GM19372 (cell line): Measurements from ENCODE around the gene HES5.
A peak's percentile ranks its signal among the peaks of the same experiment; 100 is the strongest.
"Not testable (repeated sequence)": the region's sequence is repeated elsewhere in the genome, so short reads cannot be mapped to it uniquely, and the experiment has no call there.

Experiments used
- ATAC-seq: cut with Tn5 transposase; IDR thresholded peaks from one replicate; pipeline ENCODE4 v1.9.1; 2021; ENCODE audit warnings: mild to moderate bottlenecking, low read depth, moderate library complexity; ENCODE audit not compliant: unreplicated experiment

HES5 gene

GRCh38 chr1:2549367-2550029 is 19.4 kb upstream of the HES5 start:
- not testable (repeated sequence) for ATAC-seq

GRCh38 chr1:2548068-2548589 is 18.1 kb upstream of the HES5 start:
- ATAC-seq: no peak

GRCh38 chr1:2547210-2548067 is 17.4 kb upstream of the HES5 start:
- no peak for ATAC-seq

- ATAC-seq: peak; percentile 28
Measured at GRCh38 chr1:2546515-2547209, 16.6 kb upstream of the HES5 start.

- peak; percentile 39 for ATAC-seq
Measured at GRCh38 chr1:2545754-2546514, 15.9 kb upstream of the HES5 start.

GRCh38 chr1:2544875-2545640 is 15.0 kb upstream of the HES5 start:
- no peak for ATAC-seq

GRCh38 chr1:2544093-2544874 is 14.2 kb upstream of the HES5 start:
- no peak for ATAC-seq

- no peak for ATAC-seq
Measured at GRCh38 chr1:2543543-2544092, 13.6 kb upstream of the HES5 start.

GRCh38 chr1:2542246-2542915 is 12.3 kb upstream of the HES5 start:
- ATAC-seq: no peak

- ATAC-seq: no peak
Measured at GRCh38 chr1:2541619-2542245, 11.7 kb upstream of the HES5 start.

GRCh38 chr1:2540816-2541492 is 10.9 kb upstream of the HES5 start:
- no peak for ATAC-seq

- ATAC-seq: no peak
Measured at GRCh38 chr1:2539312-2539907, 9.3 kb upstream of the HES5 start.

GRCh38 chr1:2538872-2539271 is 8.8 kb upstream of the HES5 start:
- no peak for ATAC-seq

GRCh38 chr1:2538376-2538775 is 8.3 kb upstream of the HES5 start:
- ATAC-seq: no peak

GRCh38 chr1:2537784-2538115 is 7.7 kb upstream of the HES5 start:
- no peak for ATAC-seq

- no peak for ATAC-seq
Measured at GRCh38 chr1:2535981-2536380, 5.9 kb upstream of the HES5 start.

GRCh38 chr1:2535455-2535854 is 5.4 kb upstream of the HES5 start:
- no peak for ATAC-seq
